Activated T-helper 9 cell treated with anti-CD3 and anti-CD28 coated beads, Interleukin-2, amount 50 U/mL, for 16 hours (primary cell): Measurements from ENCODE around the gene TAB3.

Experiments used
- DNase-seq: peaks from one replicate; pipeline ENCODE4 v3.0.0-alpha.2; 2020; ENCODE audit warnings: low read depth

Gene TAB3

GRCh38 chrX:30887288-30887687 is 1.8 kb downstream of the TAB3 start:
- DNase-seq, result no peak

DNA sequence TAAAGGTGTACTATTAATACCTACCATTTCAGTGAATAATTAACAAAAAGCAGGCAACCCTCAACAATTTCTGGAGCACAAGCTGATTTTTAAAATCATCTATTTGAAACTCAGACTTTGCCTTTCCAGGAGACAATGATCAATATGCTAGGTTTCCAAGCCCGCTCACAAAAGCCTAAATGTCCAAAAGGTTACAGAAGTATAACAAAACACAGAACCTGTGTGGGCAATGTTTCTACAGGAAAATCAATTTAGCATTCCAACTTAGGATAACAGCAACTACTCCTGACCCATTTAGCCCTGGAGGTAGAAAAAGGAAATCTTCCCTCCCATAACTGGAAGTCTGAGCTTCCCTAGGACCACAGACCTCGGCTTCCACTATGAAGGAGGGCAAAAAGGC is 3.9 kb downstream of the TAB3 start:
- no peak for DNase-seq

- no peak for DNase-seq
Observed at GRCh38 chrX:30883138-30883537, 5.9 kb downstream of the TAB3 start.

DNA sequence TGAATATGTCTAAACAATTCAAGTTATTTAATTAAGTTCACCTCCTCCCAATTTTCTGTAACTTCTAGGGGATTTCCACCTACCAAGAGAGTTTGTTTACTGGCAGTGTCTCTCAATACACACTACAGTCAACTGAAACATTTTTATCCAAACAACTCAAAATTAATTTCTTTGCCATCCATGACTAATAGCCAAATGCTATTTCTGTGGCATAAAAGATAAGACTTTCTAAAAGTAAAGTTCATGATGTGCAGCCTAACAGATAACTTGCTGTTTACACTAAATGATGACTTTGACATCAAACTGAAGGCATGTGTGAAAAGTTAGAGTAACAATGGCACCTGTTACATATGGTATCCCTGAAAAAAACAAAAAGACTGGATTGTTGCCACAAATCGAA is 7.3 kb downstream of the TAB3 start:
- no peak for DNase-seq

DNA sequence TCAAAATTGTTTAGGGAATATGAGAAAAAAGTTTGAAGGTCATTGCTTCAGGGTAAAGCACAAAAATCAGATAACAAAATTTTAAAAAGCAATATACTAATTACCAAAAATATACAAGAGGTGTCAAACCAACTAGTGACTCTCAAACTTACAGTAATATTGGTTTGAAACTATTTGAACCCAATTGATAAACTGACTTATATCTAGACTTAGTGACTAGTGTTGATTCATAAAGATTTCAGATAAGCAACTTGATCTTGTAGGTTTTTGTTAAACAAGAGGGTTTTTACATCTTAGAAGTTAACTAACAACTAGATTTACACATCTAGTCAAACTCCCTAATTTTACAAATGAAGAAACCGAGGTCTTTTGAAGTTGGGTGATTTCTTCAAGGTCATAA is 7.7 kb downstream of the TAB3 start:
- DNase-seq, result no peak

GRCh38 chrX:30880058-30880457 is 9.0 kb downstream of the TAB3 start:
- no peak for DNase-seq

DNA sequence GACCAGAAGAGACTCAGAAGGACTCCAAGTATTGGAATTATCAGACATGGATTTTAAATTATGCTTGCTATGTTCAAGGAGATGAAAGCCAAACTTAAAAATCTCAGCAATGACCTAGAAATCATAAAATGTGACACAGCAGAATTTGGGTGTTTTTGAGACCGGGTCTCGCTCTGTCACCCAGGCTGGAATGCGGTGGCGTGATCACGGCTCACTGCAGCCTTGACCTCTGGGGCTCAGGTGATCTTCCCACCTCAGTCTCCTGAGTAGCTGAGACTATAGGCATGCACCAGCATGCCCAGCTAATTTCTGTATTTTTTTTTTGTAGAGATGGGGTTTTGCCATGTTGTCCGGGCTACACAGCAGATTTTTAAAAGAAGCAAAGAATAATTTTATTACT is 12.7 kb downstream of the TAB3 start:
- no peak for DNase-seq

- DNase-seq, result no peak
Observed at GRCh38 chrX:30875957-30876356, 13.1 kb downstream of the TAB3 start.

GRCh38 chrX:30874851-30875250 is 14.2 kb downstream of the TAB3 start:
- DNase-seq, result no peak

- DNase-seq, result no peak
Observed at GRCh38 chrX:30870572-30870971, 18.5 kb downstream of the TAB3 start.

DNA sequence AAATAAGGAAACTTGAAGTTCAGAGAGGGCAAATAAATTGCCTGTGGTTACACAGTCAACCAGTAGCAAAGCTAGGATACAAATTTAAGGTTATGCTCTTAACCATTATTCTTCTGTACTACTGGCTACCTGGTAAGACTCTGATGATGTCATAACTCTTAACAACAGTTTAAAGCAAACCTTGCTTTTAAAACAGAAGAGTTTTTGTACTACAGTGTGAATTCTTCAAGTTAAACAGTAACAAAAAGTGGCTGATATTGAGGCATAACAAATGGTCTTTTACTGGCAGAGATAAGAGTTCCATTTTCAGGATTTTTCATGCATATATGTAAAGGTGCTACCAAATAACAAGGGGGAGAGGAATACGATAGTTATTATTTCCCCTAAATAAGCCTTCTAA is 23.4 kb downstream of the TAB3 start:
- no peak for DNase-seq

DNA sequence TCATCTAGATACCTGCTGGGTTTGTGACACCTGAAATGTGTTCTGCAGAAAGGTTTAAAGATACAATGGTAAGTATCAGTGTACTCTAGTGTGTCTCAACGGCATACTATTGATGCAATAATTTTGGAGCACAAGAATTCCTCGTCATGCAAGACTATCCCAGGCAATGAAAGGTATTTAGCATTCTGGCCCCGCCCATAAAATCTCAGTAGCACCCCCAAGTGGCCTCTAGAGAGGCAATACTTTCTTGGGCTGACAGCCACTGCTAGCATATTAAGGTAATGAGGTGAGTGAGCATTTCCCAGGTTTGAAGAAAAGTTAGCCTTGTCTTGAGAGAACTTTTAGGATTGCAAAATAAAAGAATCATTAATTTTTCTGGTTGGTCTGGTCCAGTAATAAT is 24.0 kb downstream of the TAB3 start:
- no peak for DNase-seq

GRCh38 chrX:30864383-30864785 is 24.7 kb downstream of the TAB3 start:
- DNase-seq, result no peak

DNA sequence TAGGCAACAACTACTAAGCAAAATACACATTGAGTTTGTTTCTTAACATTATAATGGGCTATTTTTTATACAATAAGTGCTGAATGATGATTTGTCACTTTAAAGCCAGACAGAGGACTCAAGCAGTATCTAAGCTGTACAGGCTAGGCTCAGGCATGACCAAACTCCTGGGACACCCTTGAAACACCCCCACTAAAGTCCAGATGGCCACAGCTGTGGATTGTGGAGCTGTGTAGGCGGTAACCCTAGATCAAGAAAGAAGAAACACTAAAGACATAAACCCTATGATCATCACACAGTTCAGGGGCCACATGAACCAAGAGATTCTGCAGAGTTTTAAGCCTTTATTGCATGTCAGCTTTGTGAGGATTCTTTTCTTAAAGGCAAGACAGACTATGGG is 25.1 kb downstream of the TAB3 start:
- DNase-seq, result no peak

DNA sequence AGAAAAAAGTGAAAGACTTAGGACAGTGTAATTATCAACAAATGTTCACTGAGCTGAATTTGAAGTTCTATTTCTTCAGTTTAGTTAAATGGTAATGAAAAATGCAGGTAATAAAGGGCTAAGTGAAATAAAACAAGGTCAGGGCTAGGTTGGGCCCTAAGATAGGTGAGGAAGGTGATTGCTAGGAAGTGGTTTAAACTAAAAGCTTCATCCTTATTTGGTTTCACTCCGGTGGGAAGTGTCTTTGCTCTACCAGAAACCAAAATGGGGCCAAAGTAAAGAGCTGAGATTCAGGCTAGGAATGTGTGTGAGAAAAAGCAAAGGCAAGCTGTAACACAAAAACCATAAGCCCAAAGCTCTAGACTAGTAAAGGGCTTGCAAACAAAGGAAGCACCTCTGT is 31.0 kb downstream of the TAB3 start:
- no peak for DNase-seq

GRCh38 chrX:30851449-30851848 is 37.6 kb downstream of the TAB3 start:
- no peak for DNase-seq

GRCh38 chrX:30835373-30835772 is 53.7 kb downstream of the TAB3 start:
- no peak for DNase-seq

DNA sequence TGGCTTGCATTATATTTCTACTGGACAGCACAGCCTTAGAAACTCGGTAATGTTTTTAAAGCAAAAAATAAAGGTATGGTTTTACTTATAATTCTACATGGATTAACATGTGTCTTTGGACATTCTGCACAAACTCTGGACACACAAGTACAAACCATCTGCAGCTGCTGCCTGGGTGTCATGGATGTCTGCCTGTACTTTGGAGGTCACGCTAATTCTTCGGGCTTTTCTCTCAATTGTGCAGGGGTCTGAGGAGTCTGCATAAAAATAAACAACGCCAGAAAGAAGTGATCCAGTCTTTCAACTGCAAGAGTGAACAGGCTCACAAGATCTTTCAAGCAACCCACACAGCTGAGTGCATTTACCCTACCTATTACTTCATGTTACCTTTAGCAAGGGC is 55.2 kb downstream of the TAB3 start:
- DNase-seq, result no peak

GRCh38 chrX:30831082-30831481 is 58.0 kb downstream of the TAB3 start:
- DNase-seq, result peak; percentile 3

DNA sequence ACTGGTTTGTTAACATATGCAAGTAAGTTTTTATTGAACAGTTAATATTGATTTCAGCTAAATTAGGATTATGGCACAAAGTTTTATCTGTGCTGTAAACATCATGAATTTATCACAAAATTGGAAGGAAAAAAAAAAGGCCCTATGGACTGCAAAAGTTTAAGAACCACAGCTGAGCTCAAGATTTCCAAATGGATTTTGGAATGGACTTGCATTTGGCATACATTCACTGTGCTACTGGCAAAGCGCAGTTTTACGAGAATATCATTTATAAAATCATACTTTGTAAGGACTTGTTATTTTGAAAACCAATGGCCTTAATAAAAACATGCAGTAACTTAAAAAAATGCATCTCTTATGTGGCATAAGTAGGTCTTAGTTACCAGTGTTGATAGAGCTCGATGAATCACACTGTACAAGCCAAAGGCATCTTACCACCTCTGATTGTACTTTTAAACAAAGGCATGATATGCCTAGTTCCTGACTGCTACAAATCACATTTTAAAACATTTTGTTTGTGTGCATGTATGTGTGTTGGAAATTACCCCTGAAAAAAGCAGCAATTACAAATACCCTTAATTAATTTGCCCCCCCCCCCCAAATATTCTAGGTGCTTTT is 58.6 kb downstream of the TAB3 start:
- DNase-seq, result no peak

DNA sequence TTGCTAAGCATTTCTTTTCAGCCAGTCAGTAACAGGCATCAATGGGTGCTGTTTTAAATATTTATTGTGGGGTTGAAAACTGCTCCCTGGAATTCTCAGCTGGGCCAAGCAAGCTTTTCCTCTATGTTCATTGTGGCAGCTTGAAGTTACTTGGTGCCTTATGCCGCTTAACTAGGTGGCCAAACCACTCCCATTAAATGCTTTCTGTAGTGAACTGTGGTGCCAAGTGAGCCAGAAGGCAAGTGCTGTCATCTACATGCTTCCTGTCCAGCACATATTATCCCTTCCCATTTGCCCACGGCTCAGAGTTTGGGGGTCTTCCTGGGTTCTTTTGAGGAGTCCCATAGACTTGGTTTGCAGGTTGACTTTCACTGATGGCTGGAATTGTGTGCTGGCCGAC is 64.8 kb downstream of the TAB3 start:
- no peak for DNase-seq

DNA sequence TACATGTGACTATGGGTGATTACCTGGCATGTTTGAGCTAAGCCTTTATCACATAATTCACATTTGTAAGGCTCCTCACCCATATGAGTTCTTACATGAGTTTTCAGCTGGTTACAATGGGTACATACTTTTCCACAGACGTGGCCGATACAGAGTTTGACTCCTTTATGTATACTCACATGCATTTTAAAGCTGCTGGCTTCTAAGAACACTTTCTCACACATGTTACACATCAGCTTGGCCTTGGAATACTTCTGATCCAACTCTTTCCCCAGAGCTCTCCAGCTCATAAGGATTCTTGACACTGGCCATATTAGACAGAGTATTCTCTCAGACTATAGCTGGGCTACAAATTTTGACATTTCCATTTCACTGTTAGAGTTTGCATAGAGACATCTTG is 66.3 kb downstream of the TAB3 start:
- no peak for DNase-seq

GRCh38 chrX:30822068-30822681 is 66.9 kb downstream of the TAB3 start:
- DNase-seq, result no peak

- DNase-seq, result no peak
Observed at GRCh38 chrX:30821116-30821515, 67.9 kb downstream of the TAB3 start.
